ENCODE data around the gene TRRAP.

The TRRAP gene

GRCh38 chr7:98848918-98849317 lies 29.4 kb upstream of the TRRAP start:
- TF ChIP-seq, protein P1, sequence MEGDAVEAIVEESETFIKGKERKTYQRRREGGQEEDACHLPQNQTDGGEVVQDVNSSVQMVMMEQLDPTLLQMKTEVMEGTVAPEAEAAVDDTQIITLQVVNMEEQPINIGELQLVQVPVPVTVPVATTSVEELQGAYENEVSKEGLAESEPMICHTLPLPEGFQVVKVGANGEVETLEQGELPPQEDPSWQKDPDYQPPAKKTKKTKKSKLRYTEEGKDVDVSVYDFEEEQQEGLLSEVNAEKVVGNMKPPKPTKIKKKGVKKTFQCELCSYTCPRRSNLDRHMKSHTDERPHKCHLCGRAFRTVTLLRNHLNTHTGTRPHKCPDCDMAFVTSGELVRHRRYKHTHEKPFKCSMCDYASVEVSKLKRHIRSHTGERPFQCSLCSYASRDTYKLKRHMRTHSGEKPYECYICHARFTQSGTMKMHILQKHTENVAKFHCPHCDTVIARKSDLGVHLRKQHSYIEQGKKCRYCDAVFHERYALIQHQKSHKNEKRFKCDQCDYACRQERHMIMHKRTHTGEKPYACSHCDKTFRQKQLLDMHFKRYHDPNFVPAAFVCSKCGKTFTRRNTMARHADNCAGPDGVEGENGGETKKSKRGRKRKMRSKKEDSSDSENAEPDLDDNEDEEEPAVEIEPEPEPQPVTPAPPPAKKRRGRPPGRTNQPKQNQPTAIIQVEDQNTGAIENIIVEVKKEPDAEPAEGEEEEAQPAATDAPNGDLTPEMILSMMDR (IDR thresholded peaks at IDR 0.05): no peak
- Histone ChIP-seq H3K4me3 (ENCODE audit: low read depth in 1 of 2, low read length in 1 of 2) (no peak overlapping the region), H3K27me3 (peaks cover 4% of the 10 kb centered on the region), H3K9me3 (no peaks in the 10 kb centered on the region), H3K36me3 (no peaks in the 10 kb centered on the region), H3K4me1 (ENCODE audit: control insufficient read depth in 1 of 2, insufficient read depth in 1 of 2, low read depth in 1 of 2, low read length in 1 of 2) (no peaks in the 10 kb centered on the region), H3K27ac (no peak overlapping the region)

- TF ChIP-seq, protein P1 (IDR thresholded peaks at IDR 0.05): no peak
- Histone ChIP-seq H3K36me3 (no peaks in the 10 kb centered on the region), H3K9me3 (no peaks in the 10 kb centered on the region), H3K27me3 (peaks cover 6% of the 10 kb centered on the region), H3K4me1 (ENCODE audit: control insufficient read depth in 1 of 2, insufficient read depth in 1 of 2, low read depth in 1 of 2, low read length in 1 of 2) (no peaks in the 10 kb centered on the region), H3K4me3 (ENCODE audit: low read depth in 1 of 2, low read length in 1 of 2) (no peak overlapping the region), H3K27ac (no peak overlapping the region)
Observed at GRCh38 chr7:98852826-98853225, 25.5 kb upstream of the TRRAP start.

DNA sequence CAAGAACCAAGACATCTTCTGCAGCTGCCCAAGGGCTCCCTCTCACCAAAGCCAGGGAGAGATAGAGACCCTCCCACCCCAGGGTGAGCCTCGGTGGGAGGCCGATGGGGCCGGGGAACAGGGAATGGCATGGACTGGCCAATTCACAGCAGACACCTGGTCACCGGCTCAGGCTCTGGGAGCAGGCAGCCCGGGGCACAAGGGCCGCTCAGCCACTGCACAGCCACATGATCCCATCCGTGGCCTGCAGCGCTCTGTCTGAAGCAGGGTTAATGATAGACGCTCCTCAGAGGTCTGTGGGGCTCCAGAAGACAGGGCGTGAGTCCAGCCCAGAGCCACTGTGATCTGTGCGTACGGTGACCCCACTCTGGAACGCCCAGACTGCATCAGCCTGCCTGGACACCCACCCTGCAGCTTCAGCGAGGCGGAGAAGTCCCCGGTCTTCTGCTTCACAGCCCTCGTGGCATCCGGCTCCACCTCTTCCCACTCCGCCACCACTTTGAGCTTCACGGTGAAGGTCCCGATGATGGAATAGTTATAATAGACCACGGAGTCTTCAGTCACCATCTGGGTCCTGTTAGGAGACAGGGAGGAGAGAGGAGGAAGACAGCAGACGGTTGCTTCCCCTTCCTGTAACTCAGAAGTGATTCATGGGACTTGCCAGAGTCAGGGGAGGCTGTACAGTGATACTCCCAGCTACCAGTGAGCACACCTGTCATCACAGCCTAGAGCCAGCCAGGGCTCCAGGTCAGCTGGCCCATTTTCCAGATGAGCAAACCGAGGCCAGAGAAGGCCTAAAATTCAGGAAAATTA lies 22.5 kb upstream of the TRRAP start:
- no peak overlapping the region for H3K4me3 ChIP-seq (ENCODE audit: low read depth in 1 of 2, low read length in 1 of 2)
- H3K4me1 ChIP-seq (ENCODE audit: control insufficient read depth in 1 of 2, insufficient read depth in 1 of 2, low read depth in 1 of 2, low read length in 1 of 2): peaks cover 8 to 9% of the 10 kb centered on the region in 2 experiments
- no peaks in the 10 kb centered on the region for H3K9me3 ChIP-seq
- H3K36me3 ChIP-seq: no peaks in the 10 kb centered on the region
- TF ChIP-seq, protein P1 (IDR thresholded peaks at IDR 0.05): no peak
- no peak overlapping the region for H3K27ac ChIP-seq
- H3K27me3 ChIP-seq: peaks cover 23% of the 10 kb centered on the region

DNA sequence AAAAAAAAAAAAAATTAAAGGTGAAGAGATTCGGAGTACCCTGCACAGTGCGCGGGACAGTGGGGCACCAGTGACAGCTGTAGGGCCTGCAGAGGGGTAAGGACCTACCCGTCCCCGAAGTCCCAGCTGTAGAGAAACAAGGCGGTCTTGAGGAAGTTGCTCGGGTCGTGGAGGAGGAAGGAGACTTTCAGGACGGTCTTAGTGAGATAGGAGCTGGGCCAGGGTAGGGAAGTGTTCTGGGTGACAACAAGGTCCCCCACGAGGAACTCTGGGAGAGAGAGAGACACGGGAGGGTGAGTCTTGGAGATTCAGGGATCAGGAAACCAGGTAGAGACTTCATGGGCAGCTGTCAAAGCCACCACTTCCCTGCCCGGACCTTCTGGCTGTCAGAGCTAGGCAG lies 18.3 kb upstream of the TRRAP start:
- Histone ChIP-seq H3K9me3 (no peaks in the 10 kb centered on the region), H3K27me3 (peaks cover 41% of the 10 kb centered on the region), H3K4me1 (ENCODE audit: control insufficient read depth in 1 of 2, insufficient read depth in 1 of 2, low read depth in 1 of 2, low read length in 1 of 2) (peaks cover 19 to 22% of the 10 kb centered on the region in 2 experiments), H3K4me3 (ENCODE audit: low read depth in 1 of 2, low read length in 1 of 2) (no peak overlapping the region), H3K27ac (no peak overlapping the region), H3K36me3 (no peaks in the 10 kb centered on the region)
- TF ChIP-seq, protein P1 (IDR thresholded peaks at IDR 0.05): no peak

- Histone ChIP-seq H3K27ac (no peak overlapping the region), H3K4me1 (ENCODE audit: control insufficient read depth in 1 of 2, insufficient read depth in 1 of 2, low read depth in 1 of 2, low read length in 1 of 2) (peaks cover 20 to 25% of the 10 kb centered on the region in 2 experiments), H3K36me3 (no peaks in the 10 kb centered on the region), H3K27me3 (peaks cover 62% of the 10 kb centered on the region), H3K4me3 (ENCODE audit: low read depth in 1 of 2, low read length in 1 of 2) (no peak overlapping the region), H3K9me3 (no peaks in the 10 kb centered on the region)
- TF ChIP-seq, protein P1 (IDR thresholded peaks at IDR 0.05): no peak
Observed at GRCh38 chr7:98862203-98862602, 16.1 kb upstream of the TRRAP start.
